Measurements from ENCODE around the gene ATP8A2. TPM values are rescaled to one million over a fixed set of nuclear protein-coding genes. Genes with fewer than 3 reads are reported as not detected.

Gene ATP8A2
- total and polyA plus RNA-seq, 9 of the 15 experiments (the other 6 are each of a cell fraction or from before 2014, with no cell fraction given) = under 0.01 to 0.33 (median 0.06) TPM; not detected in 4

DNA sequence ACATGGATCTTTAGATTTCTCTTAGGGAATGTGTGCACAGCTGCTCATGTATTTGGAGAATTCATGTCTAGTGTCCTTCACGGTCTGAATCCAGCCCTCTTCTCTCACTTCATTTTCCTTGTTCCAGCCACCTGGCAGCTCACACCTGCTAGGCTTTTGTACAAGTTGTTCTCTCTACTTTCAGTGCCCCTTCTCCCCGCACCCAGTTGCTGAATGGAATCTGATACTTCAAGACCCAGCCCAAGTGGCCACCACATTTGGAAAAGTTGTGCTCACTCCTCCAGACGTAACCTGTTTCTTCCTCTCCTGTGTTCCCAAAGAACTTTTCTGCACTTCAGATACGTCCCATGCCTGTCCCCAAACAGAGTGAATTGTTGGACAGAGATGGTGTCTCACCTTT is 444.5 kb downstream of the ATP8A2 start:
- whole genome bisulfite sequencing (ENCODE audit: insufficient coverage, low coverage, missing lambda C conversion rate) = 0% methylated on average over 3 of the region's 4 CpGs
- TF ChIP-seq, protein P1, sequence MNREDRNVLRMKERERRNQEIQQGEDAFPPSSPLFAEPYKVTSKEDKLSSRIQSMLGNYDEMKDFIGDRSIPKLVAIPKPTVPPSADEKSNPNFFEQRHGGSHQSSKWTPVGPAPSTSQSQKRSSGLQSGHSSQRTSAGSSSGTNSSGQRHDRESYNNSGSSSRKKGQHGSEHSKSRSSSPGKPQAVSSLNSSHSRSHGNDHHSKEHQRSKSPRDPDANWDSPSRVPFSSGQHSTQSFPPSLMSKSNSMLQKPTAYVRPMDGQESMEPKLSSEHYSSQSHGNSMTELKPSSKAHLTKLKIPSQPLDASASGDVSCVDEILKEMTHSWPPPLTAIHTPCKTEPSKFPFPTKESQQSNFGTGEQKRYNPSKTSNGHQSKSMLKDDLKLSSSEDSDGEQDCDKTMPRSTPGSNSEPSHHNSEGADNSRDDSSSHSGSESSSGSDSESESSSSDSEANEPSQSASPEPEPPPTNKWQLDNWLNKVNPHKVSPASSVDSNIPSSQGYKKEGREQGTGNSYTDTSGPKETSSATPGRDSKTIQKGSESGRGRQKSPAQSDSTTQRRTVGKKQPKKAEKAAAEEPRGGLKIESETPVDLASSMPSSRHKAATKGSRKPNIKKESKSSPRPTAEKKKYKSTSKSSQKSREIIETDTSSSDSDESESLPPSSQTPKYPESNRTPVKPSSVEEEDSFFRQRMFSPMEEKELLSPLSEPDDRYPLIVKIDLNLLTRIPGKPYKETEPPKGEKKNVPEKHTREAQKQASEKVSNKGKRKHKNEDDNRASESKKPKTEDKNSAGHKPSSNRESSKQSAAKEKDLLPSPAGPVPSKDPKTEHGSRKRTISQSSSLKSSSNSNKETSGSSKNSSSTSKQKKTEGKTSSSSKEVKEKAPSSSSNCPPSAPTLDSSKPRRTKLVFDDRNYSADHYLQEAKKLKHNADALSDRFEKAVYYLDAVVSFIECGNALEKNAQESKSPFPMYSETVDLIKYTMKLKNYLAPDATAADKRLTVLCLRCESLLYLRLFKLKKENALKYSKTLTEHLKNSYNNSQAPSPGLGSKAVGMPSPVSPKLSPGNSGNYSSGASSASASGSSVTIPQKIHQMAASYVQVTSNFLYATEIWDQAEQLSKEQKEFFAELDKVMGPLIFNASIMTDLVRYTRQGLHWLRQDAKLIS (CRISPR knock-in tag; IDR thresholded peaks at IDR 0.05) = no peak
- TF ChIP-seq CBX5 (IDR thresholded peaks at IDR 0.05; ENCODE audit: borderline replicate concordance, low read depth) = no peak
- Histone ChIP-seq H3K36me3 (ENCODE audit: control insufficient read depth, insufficient read depth, low read length) (no peaks in the 10 kb centered on the region), H3K9me1 (ENCODE audit: control insufficient read depth, insufficient read depth, low read length) (no peaks in the 10 kb centered on the region), H3K4me1 (replicated peaks in 1 of 2; ENCODE audit: control insufficient read depth in 2 of 2, insufficient read depth in 2 of 2, low read length in 2 of 2) (no peaks in the 10 kb centered on the region), H3K9ac (ENCODE audit: insufficient read depth in 1 of 2, low read depth in 2 of 2, low read length in 2 of 2) (no peak overlapping the region), H3K4me2 (ENCODE audit: insufficient read depth, low read length) (no peak overlapping the region), H3K27ac (ENCODE audit: extremely low read depth, low read depth, low read length) (no peak overlapping the region), H4K20me1 (replicated peaks; ENCODE audit: control insufficient read depth, insufficient read depth, low read length) (no peaks in the 10 kb centered on the region), H3K79me2 (ENCODE audit: control insufficient read depth, insufficient read depth, low read length) (no peaks in the 10 kb centered on the region), H3K27me3 (ENCODE audit: control insufficient read depth in 2 of 2, insufficient read depth in 2 of 2, low read length in 2 of 2) (no peaks in the 10 kb centered on the region), H3K4me3 (no peak overlapping the region), H3K9me3 (replicated peaks; ENCODE audit: control insufficient read depth, insufficient read depth, low read depth, low read length) (no peaks in the 10 kb centered on the region), H2AFZ (ENCODE audit: low read depth, low read length) (no peak overlapping the region)
- CTCF ChIA-PET (ENCODE audit: low intra/inter-chr PET ratio) = no interaction called here
- intact Hi-C loops (cut with micrococcal nuclease) = no loop called here
- POLR2A ChIA-PET = no interaction called here
- no peak for ATAC-seq
- no TSS peak for BruUV-seq (replicated peaks)
- in situ Hi-C loops (cut with MboI) = no loop called here
- FAIRE-seq = no peak
- no peak for DNase-seq (ENCODE audit: extremely low read depth in 1 of 4, low spot score in 3 of 4)

All from K562 (cell line).